Adrenal gland (tissue), 5 donors: ENCODE data around the gene LZTFL1.

Experiments used
- POLR2A ChIP-seq, 2 donors: fragments of 450-650 bp; IDR thresholded peaks; one replicate each; pipeline ENCODE4 v1.6.1; 2017; ENCODE audit warnings: antibody characterized with exemption in 2 of 2, mild to moderate bottlenecking in 2 of 2, moderate library complexity in 1 of 2
- TF ChIP-seq, protein P1 (sequence below), 6 experiments: fragments of 450-650 bp in 4 of 6; fragments of 200-600 bp in 2 of 6; sonication (generic) in 1 of 6; IDR thresholded peaks; 1 replicate in 5 of 6; 2 replicates in 1 of 6; pipeline versions ENCODE4 v1.5.1 to v1.8.0; 2016 to 2021; ENCODE audit warnings: antibody characterized with exemption in 6 of 6, mild to moderate bottlenecking in 2 of 6, moderate library complexity in 1 of 6
- donor health status: DM: no; HTN: no; CAD: no.

GRCh38 chr3:45777746-45778386 is 64.1 kb downstream of the LZTFL1 start:
- TF ChIP-seq, protein P1, sequence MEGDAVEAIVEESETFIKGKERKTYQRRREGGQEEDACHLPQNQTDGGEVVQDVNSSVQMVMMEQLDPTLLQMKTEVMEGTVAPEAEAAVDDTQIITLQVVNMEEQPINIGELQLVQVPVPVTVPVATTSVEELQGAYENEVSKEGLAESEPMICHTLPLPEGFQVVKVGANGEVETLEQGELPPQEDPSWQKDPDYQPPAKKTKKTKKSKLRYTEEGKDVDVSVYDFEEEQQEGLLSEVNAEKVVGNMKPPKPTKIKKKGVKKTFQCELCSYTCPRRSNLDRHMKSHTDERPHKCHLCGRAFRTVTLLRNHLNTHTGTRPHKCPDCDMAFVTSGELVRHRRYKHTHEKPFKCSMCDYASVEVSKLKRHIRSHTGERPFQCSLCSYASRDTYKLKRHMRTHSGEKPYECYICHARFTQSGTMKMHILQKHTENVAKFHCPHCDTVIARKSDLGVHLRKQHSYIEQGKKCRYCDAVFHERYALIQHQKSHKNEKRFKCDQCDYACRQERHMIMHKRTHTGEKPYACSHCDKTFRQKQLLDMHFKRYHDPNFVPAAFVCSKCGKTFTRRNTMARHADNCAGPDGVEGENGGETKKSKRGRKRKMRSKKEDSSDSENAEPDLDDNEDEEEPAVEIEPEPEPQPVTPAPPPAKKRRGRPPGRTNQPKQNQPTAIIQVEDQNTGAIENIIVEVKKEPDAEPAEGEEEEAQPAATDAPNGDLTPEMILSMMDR (IDR thresholded peaks at IDR 0.05), result no peak
- no peak for TF ChIP-seq POLR2A (IDR thresholded peaks at IDR 0.05)
